ENCODE data around the gene VWA3A. TPM values are rescaled to one million over a fixed set of nuclear protein-coding genes. Genes with fewer than 3 reads are reported as not detected.

The VWA3A gene
- total and polyA plus RNA-seq, 2 of the 4 experiments (the other 2 are of a cell fraction), result not detected

GRCh38 chr16:22055881-22056280, 36.5 kb upstream of the VWA3A start:
- POLR2A ChIA-PET (ENCODE audit: unreplicated experiment), result no interaction called here

More at GRCh38 chr16:22055881-22056280, 36.5 kb upstream of the VWA3A start:
- Histone ChIP-seq H4K91ac (ENCODE audit: insufficient read depth, low read depth, low read length) (no peak overlapping the region), H3K18ac (ENCODE audit: low read depth, low read length) (no peak overlapping the region), H2AK5ac (ENCODE audit: low read depth, low read length) (no peak overlapping the region), H3K4ac (ENCODE audit: low read depth, low read length) (no peak overlapping the region), H2BK20ac (ENCODE audit: low read depth, low read length) (no peak overlapping the region), H3K14ac (replicated peaks; ENCODE audit: low read depth, low read length) (no peak overlapping the region), H3K23ac (ENCODE audit: low read depth, low read length) (no peak overlapping the region), H3K4me3 (ENCODE audit: insufficient read depth, low read depth, low read length) (no peak overlapping the region), H2BK120ac (ENCODE audit: low read depth, low read length) (no peak overlapping the region), H4K8ac (ENCODE audit: low read depth in 2 of 2, low read length in 2 of 2) (no peak overlapping the region), H4K20me1 (ENCODE audit: insufficient read depth, low read length) (peaks cover 5% of the 10 kb centered on the region; the same call in 1 of the 2 replicates), H4K5ac (ENCODE audit: low read depth, low read length) (no peak overlapping the region), H3K9ac (ENCODE audit: low read depth, low read length) (no peak overlapping the region), H3K27ac (ENCODE audit: insufficient read depth, low read length) (no peak overlapping the region), H3K9me1 (ENCODE audit: insufficient read depth, low read length) (peaks cover 4% of the 10 kb centered on the region), H3K4me2 (ENCODE audit: low read depth, low read length) (no peak overlapping the region), H3K56ac (ENCODE audit: extremely low read depth, insufficient read depth, low read length) (no peak overlapping the region), H2AK9ac (replicated peaks; ENCODE audit: low read depth, low read length, poor library complexity) (no peak overlapping the region), H3K9me3 (ENCODE audit: control insufficient read depth, insufficient read depth, low read length) (no peaks in the 10 kb centered on the region), H2AFZ (replicated peaks; ENCODE audit: low read length, poor library complexity) (no peak overlapping the region), H2BK15ac (ENCODE audit: low read depth, low read length) (no peak overlapping the region), H3K36me3 (ENCODE audit: control insufficient read depth, insufficient read depth, low read length) (0 out of 2 replicates have a peak, but pooled peaks cover 1% of the 10 kb centered on the region), H3K4me1 (ENCODE audit: control insufficient read depth, insufficient read depth, low read length) (no peaks in the 10 kb centered on the region), H3K79me1 (ENCODE audit: low read depth in 1 of 2, low read length in 2 of 2) (peaks cover 21 to 62% of the 10 kb centered on the region in 2 experiments), H2BK5ac (ENCODE audit: low read depth, low read length, poor library complexity, severe bottlenecking) (no peak overlapping the region), H3K27me3 (ENCODE audit: control insufficient read depth, insufficient read depth, low read length) (no peaks in the 10 kb centered on the region)
- WGBS, 2 experiments (ENCODE audit: extremely low coverage in 2 of 2, insufficient read length in 1 of 2), result 90% methylated on average over 2 of the region's 5 CpGs; no CpG with 5 or more reads in 1 of the 2 experiments
- no TSS peak for BruUV-seq (replicated peaks)
- CTCF ChIA-PET, result interaction anchor here (0.5 to 1.2 kb wide), 2 partner anchors 17 to 389 kb away, joined by 3 to 4 read pairs; no protein-coding TSS in a partner anchor
- in situ Hi-C loops (cut with MboI; ENCODE audit: low sequenced_read_pairs) (no loop called here), dilution Hi-C loops (cut with HindIII; ENCODE audit: low sequenced_read_pairs, unreplicated experiment) (no loop called here), intact Hi-C loops (cut with micrococcal nuclease) (loop anchor here (5.0 kb wide), 1 partner anchor 34 kb away; no protein-coding TSS in a partner anchor)
- no peak for ATAC-seq (ENCODE audit: low read depth)
- TF ChIP-seq MAZ (IDR thresholded peaks at IDR 0.05; ENCODE audit: borderline replicate concordance, low read depth, low read length), result no peak
- no peak for TF ChIP-seq BHLHE40 (IDR thresholded peaks at IDR 0.05; ENCODE audit: low read depth, low read length)
- TF ChIP-seq, protein P1, sequence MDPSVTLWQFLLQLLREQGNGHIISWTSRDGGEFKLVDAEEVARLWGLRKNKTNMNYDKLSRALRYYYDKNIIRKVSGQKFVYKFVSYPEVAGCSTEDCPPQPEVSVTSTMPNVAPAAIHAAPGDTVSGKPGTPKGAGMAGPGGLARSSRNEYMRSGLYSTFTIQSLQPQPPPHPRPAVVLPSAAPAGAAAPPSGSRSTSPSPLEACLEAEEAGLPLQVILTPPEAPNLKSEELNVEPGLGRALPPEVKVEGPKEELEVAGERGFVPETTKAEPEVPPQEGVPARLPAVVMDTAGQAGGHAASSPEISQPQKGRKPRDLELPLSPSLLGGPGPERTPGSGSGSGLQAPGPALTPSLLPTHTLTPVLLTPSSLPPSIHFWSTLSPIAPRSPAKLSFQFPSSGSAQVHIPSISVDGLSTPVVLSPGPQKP (IDR thresholded peaks at IDR 0.05; ENCODE audit: borderline replicate concordance, low read depth, low read length), result no peak
- no peak for TF ChIP-seq MAFK (IDR thresholded peaks at IDR 0.05; ENCODE audit: low read depth, low read length)
- no peak for TF ChIP-seq SMC3 (IDR thresholded peaks at IDR 0.05; ENCODE audit: low read depth, low read length)
- TF ChIP-seq, protein P2, sequence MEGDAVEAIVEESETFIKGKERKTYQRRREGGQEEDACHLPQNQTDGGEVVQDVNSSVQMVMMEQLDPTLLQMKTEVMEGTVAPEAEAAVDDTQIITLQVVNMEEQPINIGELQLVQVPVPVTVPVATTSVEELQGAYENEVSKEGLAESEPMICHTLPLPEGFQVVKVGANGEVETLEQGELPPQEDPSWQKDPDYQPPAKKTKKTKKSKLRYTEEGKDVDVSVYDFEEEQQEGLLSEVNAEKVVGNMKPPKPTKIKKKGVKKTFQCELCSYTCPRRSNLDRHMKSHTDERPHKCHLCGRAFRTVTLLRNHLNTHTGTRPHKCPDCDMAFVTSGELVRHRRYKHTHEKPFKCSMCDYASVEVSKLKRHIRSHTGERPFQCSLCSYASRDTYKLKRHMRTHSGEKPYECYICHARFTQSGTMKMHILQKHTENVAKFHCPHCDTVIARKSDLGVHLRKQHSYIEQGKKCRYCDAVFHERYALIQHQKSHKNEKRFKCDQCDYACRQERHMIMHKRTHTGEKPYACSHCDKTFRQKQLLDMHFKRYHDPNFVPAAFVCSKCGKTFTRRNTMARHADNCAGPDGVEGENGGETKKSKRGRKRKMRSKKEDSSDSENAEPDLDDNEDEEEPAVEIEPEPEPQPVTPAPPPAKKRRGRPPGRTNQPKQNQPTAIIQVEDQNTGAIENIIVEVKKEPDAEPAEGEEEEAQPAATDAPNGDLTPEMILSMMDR (conservative IDR thresholded peaks at IDR 0.05; ENCODE audit: low read depth, low read length), result no peak
- no peak for TF ChIP-seq RAD21 (IDR thresholded peaks at IDR 0.05; ENCODE audit: low read length)
- no peak for TF ChIP-seq RCOR1 (IDR thresholded peaks at IDR 0.05; ENCODE audit: insufficient replicate concordance, low read length)
- no peak for TF ChIP-seq NFE2L2 (IDR thresholded peaks at IDR 0.05; ENCODE audit: low read depth, low read length)
- no peak for TF ChIP-seq RFX5 (IDR thresholded peaks at IDR 0.05; ENCODE audit: low read depth, low read length)
- no peak for TF ChIP-seq CEBPB (IDR thresholded peaks at IDR 0.05; ENCODE audit: low read depth, low read length)
- DNase-seq, result no peak

Measured in IMR-90 (cell line).